Loucy (cell line): Measurements from ENCODE around the gene IKBIP.

ENCODE experiments used
- EZH2phosphoT487 ChIP-seq: fragments of 200-600 bp; IDR thresholded peaks from 2 replicates; pipeline ENCODE4 v1.6.1; 2018; ENCODE audit warnings: antibody characterized with exemption, mild to moderate bottlenecking, moderate library complexity, borderline replicate concordance
- TF ChIP-seq, protein P1 (sequence below): fragments of 200-600 bp; sonication (generic); conservative IDR thresholded peaks from 2 replicates; pipeline ENCODE4 v1.5.1; 2014; ENCODE audit warnings: mild to moderate bottlenecking, antibody characterized with exemption, low read length

DNA sequence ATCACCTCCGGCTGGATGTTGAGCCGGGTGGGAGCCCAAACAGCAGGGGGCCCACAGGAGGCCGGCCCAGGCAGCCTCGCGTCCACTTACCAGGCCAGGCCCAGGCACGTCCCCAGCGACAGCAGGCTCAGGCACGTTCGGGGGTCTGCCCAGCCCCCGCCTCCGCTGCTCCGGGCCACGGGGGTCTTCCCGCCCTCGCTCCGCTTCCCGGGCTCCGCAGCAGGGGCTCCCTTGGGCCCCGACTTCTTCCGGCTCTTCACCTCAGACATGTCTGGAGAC lies 216 bp downstream of the IKBIP start:
- TF ChIP-seq, protein P1, sequence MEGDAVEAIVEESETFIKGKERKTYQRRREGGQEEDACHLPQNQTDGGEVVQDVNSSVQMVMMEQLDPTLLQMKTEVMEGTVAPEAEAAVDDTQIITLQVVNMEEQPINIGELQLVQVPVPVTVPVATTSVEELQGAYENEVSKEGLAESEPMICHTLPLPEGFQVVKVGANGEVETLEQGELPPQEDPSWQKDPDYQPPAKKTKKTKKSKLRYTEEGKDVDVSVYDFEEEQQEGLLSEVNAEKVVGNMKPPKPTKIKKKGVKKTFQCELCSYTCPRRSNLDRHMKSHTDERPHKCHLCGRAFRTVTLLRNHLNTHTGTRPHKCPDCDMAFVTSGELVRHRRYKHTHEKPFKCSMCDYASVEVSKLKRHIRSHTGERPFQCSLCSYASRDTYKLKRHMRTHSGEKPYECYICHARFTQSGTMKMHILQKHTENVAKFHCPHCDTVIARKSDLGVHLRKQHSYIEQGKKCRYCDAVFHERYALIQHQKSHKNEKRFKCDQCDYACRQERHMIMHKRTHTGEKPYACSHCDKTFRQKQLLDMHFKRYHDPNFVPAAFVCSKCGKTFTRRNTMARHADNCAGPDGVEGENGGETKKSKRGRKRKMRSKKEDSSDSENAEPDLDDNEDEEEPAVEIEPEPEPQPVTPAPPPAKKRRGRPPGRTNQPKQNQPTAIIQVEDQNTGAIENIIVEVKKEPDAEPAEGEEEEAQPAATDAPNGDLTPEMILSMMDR, result peak; percentile 19; the same call in 1 of the 2 replicates
- TF ChIP-seq EZH2phosphoT487, result no peak
